K562 (cell line): ENCODE data around the gene PHOSPHO1. TPM values are rescaled to one million over a fixed set of nuclear protein-coding genes. Genes with fewer than 3 reads are reported as not detected.

Experiments used
- CBX5 ChIP-seq: IDR thresholded peaks from 2 replicates; pipeline ENCODE4 v1.6.1; 2014; ENCODE audit warnings: low read depth, borderline replicate concordance
- CC2D1A ChIP-seq: fragments of 450-650 bp; IDR thresholded peaks from 2 replicates; pipeline ENCODE4 v1.6.1; 2017; ENCODE audit warnings: mild to moderate bottlenecking
- ETV5 ChIP-seq: sonication (generic); formaldehyde crosslinking; IDR thresholded peaks from 2 replicates; pipeline ENCODE4 v1.4.0; 2020; ENCODE audit warnings: low read depth, mild to moderate bottlenecking, missing genetic modification reagents
- FOXJ3 ChIP-seq: sonication (generic); formaldehyde crosslinking; IDR thresholded peaks from 2 replicates; pipeline ENCODE4 v1.4.0; 2020; ENCODE audit warnings: mild to moderate bottlenecking, missing genetic modification reagents
- GABPB1 ChIP-seq: sonication (generic); formaldehyde crosslinking; IDR thresholded peaks from 2 replicates; pipeline ENCODE4 v1.8.0; 2022; ENCODE audit warnings: mild to moderate bottlenecking, missing genetic modification reagents
- GABPB2 ChIP-seq: fragments of 250-450 bp; sonication (Bioruptor Pico); conservative IDR thresholded peaks from 2 replicates; pipeline ENCODE4 v1.5.1; 2021; ENCODE audit warnings: mild to moderate bottlenecking
- HSF4 ChIP-seq: fragments of 250-450 bp; sonication (Bioruptor Pico); IDR thresholded peaks from 2 replicates; pipeline ENCODE4 v2.1.2; 2022; ENCODE audit warnings: mild to moderate bottlenecking, moderate library complexity, borderline replicate concordance
- NCOR1 ChIP-seq: fragments of 450-650 bp; IDR thresholded peaks from 2 replicates; pipeline ENCODE4 v1.6.1; 2016; ENCODE audit warnings: mild to moderate bottlenecking, moderate library complexity
- PHF20 ChIP-seq: fragments of 450-650 bp; IDR thresholded peaks from 2 replicates; pipeline ENCODE4 v1.6.1; 2018; ENCODE audit not compliant: partially characterized antibody
- RB1 ChIP-seq: fragments of 450-650 bp; IDR thresholded peaks from 2 replicates; pipeline ENCODE4 v1.6.1; 2017; ENCODE audit warnings: low read depth, mild to moderate bottlenecking
- RBM34 ChIP-seq: fragments of 200-400 bp; formaldehyde crosslinking; IDR thresholded peaks from 2 replicates; pipeline ENCODE4 v1.6.1; 2018; ENCODE audit warnings: low read length, borderline replicate concordance; ENCODE audit not compliant: insufficient read depth
- TEAD4 ChIP-seq, 2 experiments: sonication (generic) in 1 of 2; formaldehyde crosslinking in 1 of 2; IDR thresholded peaks; 2 replicates each; pipeline versions ENCODE4 v1.6.1 to v1.8.0; 2012 to 2022; ENCODE audit warnings: borderline replicate concordance in 1 of 2, inconsistent platforms in 1 of 2, low read length in 1 of 2, mild to moderate bottlenecking in 1 of 2, missing genetic modification reagents in 1 of 2
- polyA plus RNA-seq, 8 experiments: library from polyadenylated mRNA; depleted of rRNA in 4 of 8; stranded (reverse) in 5 of 8; unstranded in 3 of 8; fragments of >200 nt; fragmentation: Nextera tagmentation in 2 of 8; fragmentation: Illumina TruSeq in 1 of 8; extraction: Ambion mirVana in 2 of 8; extraction: Trizol in 1 of 8; gene quantifications; 2 replicates each; pipeline versions ENCODE4 v1.2.1 to v1.2.3, GENCODE V29; 2011 to 2014; ENCODE audit warnings: inconsistent platforms in 1 of 8, missing spikeins in 1 of 8
- total RNA-seq, 7 experiments: library from RNA; depleted of rRNA in 6 of 7; stranded (reverse); fragments of >200 nt in 6 of 7; fragmentation: Illumina TruSeq in 2 of 7; extraction: Trizol in 2 of 7; gene quantifications; 2 replicates each; pipeline versions ENCODE4 v1.2.1 to v1.2.3, GENCODE V29; 2011 to 2021; ENCODE audit warnings: low replicate concordance in 1 of 7
- TF ChIP-seq, protein P1 (sequence below), 2 experiments: IDR thresholded peaks in 1 of 2; conservative IDR thresholded peaks in 1 of 2; 2 replicates each; pipeline ENCODE4 v1.6.1; 2016; ENCODE audit warnings: low read depth in 2 of 2, mild to moderate bottlenecking in 1 of 2, missing compliant biosample characterization in 1 of 2, missing genetic modification characterization in 1 of 2, moderate library complexity in 1 of 2
- TF ChIP-seq, protein P2 (sequence below): sonication (generic); formaldehyde crosslinking; IDR thresholded peaks from 2 replicates; pipeline ENCODE4 v1.8.0; 2023; ENCODE audit warnings: missing genetic modification reagents, mild to moderate bottlenecking, borderline replicate concordance
- TF ChIP-seq, protein P3 (sequence below): fragments of 450-650 bp; IDR thresholded peaks from 2 replicates; pipeline ENCODE4 v1.7.0; 2016; ENCODE audit warnings: borderline replicate concordance

Gene PHOSPHO1
- total and polyA plus RNA-seq, 9 of the 15 experiments (the other 6 are each of a cell fraction or from before 2014, with no cell fraction given): 0.06 to 0.07 TPM; not detected in 7

DNA sequence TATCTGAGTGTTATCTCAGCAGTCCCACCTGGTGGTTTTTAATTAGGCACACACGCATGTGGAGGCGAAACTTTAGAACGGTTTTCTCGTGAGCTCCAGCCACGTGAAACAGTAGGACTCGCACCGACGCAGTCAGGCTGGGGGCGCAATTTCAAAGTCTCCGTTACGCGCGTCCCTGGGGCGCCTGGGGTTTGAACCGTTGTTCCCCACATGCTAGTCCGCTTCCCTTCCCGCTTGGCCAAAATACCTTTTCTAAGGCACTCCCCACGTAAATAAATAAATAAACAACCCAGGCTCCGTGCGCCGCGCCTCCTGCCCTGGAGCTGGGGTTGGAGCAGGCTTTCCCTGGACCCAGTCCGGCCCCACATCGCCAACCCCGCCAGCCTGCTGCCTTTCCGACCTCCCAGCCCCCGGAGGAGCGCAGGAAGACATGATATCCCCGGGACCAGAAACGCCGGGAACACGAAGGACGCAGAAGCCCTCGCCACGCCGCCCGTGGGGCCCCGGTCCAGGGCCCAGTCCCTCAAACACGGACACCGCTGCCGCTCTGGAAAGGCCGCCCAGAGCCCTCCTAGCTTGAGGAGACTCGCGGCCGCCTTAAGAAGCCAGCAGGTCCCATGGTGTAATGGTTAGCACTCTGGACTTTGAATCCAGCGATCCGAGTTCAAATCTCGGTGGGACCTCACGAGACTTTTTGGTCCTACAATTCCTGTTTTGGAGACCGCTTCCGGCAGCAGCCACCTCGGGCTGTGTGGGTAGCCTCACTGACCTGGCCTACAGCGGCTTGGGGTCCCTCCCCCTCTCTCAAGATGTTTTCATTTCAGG lies 38.5 kb downstream of the PHOSPHO1 start (continued):
- TF ChIP-seq, protein P1, sequence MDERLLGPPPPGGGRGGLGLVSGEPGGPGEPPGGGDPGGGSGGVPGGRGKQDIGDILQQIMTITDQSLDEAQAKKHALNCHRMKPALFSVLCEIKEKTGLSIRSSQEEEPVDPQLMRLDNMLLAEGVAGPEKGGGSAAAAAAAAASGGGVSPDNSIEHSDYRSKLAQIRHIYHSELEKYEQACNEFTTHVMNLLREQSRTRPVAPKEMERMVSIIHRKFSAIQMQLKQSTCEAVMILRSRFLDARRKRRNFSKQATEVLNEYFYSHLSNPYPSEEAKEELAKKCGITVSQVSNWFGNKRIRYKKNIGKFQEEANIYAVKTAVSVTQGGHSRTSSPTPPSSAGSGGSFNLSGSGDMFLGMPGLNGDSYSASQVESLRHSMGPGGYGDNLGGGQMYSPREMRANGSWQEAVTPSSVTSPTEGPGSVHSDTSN (CRISPR knock-in tag; IDR thresholded peaks at IDR 0.05; ENCODE audit: low read depth): no peak
- TF ChIP-seq, protein P1 (tag; conservative IDR thresholded peaks at IDR 0.05; ENCODE audit: low read depth): no peak
- TF ChIP-seq, protein P2, sequence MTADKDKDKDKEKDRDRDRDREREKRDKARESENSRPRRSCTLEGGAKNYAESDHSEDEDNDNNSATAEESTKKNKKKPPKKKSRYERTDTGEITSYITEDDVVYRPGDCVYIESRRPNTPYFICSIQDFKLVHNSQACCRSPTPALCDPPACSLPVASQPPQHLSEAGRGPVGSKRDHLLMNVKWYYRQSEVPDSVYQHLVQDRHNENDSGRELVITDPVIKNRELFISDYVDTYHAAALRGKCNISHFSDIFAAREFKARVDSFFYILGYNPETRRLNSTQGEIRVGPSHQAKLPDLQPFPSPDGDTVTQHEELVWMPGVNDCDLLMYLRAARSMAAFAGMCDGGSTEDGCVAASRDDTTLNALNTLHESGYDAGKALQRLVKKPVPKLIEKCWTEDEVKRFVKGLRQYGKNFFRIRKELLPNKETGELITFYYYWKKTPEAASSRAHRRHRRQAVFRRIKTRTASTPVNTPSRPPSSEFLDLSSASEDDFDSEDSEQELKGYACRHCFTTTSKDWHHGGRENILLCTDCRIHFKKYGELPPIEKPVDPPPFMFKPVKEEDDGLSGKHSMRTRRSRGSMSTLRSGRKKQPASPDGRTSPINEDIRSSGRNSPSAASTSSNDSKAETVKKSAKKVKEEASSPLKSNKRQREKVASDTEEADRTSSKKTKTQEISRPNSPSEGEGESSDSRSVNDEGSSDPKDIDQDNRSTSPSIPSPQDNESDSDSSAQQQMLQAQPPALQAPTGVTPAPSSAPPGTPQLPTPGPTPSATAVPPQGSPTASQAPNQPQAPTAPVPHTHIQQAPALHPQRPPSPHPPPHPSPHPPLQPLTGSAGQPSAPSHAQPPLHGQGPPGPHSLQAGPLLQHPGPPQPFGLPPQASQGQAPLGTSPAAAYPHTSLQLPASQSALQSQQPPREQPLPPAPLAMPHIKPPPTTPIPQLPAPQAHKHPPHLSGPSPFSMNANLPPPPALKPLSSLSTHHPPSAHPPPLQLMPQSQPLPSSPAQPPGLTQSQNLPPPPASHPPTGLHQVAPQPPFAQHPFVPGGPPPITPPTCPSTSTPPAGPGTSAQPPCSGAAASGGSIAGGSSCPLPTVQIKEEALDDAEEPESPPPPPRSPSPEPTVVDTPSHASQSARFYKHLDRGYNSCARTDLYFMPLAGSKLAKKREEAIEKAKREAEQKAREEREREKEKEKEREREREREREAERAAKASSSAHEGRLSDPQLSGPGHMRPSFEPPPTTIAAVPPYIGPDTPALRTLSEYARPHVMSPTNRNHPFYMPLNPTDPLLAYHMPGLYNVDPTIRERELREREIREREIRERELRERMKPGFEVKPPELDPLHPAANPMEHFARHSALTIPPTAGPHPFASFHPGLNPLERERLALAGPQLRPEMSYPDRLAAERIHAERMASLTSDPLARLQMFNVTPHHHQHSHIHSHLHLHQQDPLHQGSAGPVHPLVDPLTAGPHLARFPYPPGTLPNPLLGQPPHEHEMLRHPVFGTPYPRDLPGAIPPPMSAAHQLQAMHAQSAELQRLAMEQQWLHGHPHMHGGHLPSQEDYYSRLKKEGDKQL (CRISPR knock-in tag): 0 out of 2 replicates have a peak, but pooled peaks have one; percentile 45
- TF ChIP-seq FOXJ3 (no peak), ETV5 (peak; percentile 54; the same call in 1 of the 2 replicates), TEAD4 (IDR thresholded peaks at IDR 0.05; ENCODE audit: low read length) (peak; percentile 85), TEAD4 (CRISPR knock-in tag; IDR thresholded peaks at IDR 0.05; ENCODE audit: borderline replicate concordance) (no peak), CBX5 (0 out of 2 replicates have a peak, but pooled peaks have one; percentile 39), GABPB1 (CRISPR knock-in tag) (peak; percentile 80), NCOR1 (peak; percentile 49), CC2D1A (0 out of 2 replicates have a peak, but pooled peaks have one; percentile 45), RB1 (peak; percentile 70), PHF20 (peak; percentile 69), GABPB2 (CRISPR knock-in tag) (no peak), RBM34 (no peak), HSF4 (CRISPR knock-in tag) (no peak)
- TF ChIP-seq, protein P3, sequence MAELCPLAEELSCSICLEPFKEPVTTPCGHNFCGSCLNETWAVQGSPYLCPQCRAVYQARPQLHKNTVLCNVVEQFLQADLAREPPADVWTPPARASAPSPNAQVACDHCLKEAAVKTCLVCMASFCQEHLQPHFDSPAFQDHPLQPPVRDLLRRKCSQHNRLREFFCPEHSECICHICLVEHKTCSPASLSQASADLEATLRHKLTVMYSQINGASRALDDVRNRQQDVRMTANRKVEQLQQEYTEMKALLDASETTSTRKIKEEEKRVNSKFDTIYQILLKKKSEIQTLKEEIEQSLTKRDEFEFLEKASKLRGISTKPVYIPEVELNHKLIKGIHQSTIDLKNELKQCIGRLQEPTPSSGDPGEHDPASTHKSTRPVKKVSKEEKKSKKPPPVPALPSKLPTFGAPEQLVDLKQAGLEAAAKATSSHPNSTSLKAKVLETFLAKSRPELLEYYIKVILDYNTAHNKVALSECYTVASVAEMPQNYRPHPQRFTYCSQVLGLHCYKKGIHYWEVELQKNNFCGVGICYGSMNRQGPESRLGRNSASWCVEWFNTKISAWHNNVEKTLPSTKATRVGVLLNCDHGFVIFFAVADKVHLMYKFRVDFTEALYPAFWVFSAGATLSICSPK: no peak
